Measurements from ENCODE around the gene TIGAR.

TIGAR gene

GRCh38 chr12:4277205-4277543 lies 43.8 kb upstream of the TIGAR start:
- Histone ChIP-seq H3K4me1 (ENCODE audit: insufficient read depth, low read length, poor library complexity, severe bottlenecking) (peaks cover 43% of the 10 kb centered on the region), H3K36me3 (ENCODE audit: insufficient read depth, low read length) (no peaks in the 10 kb centered on the region), H3K79me2 (ENCODE audit: insufficient read depth, low read length) (no peaks in the 10 kb centered on the region), H3K9me3 (ENCODE audit: insufficient read depth, low read depth, low read length) (no peaks in the 10 kb centered on the region), H4K20me1 (ENCODE audit: insufficient read depth, low read length, poor library complexity, severe bottlenecking) (peaks cover 6% of the 10 kb centered on the region), H3K27me3 (ENCODE audit: insufficient read depth, low read length, poor library complexity, severe bottlenecking) (peaks cover 23% of the 10 kb centered on the region), H3K9me2 (replicated peaks; ENCODE audit: low read depth, low read length) (no peaks in the 10 kb centered on the region), H3K4me3 (ENCODE audit: low read length, poor library complexity, severe bottlenecking) (no peak overlapping the region), H3F3A (ENCODE audit: low read depth) (0 out of 2 replicates have a peak, but pooled peaks cover 4% of the 10 kb centered on the region), H2AFZ (ENCODE audit: low read length) (no peak overlapping the region), H3K4me2 (ENCODE audit: low read depth, low read length, poor library complexity, severe bottlenecking) (peak overlapping the region; percentile 29), H3K9ac (ENCODE audit: low read depth, low read length, poor library complexity, severe bottlenecking) (no peak overlapping the region)
- TF ChIP-seq EZH2phosphoT487 (IDR thresholded peaks at IDR 0.05; ENCODE audit: borderline replicate concordance) (no peak), CTCF (conservative IDR thresholded peaks at IDR 0.05; ENCODE audit: low read length) (no peak; the same call in 1 of the 2 replicates)

- H3F3A ChIP-seq (ENCODE audit: low read depth) = 0 out of 2 replicates have a peak, but pooled peaks cover 4% of the 10 kb centered on the region
- H3K9me2 ChIP-seq (replicated peaks; ENCODE audit: low read depth, low read length) = no peaks in the 10 kb centered on the region
- peak overlapping the region; percentile 29 for H3K4me2 ChIP-seq (ENCODE audit: low read depth, low read length, poor library complexity, severe bottlenecking)
- H3K36me3 ChIP-seq (ENCODE audit: insufficient read depth, low read length) = no peaks in the 10 kb centered on the region
- H2AFZ ChIP-seq (ENCODE audit: low read length) = no peak overlapping the region
- H3K79me2 ChIP-seq (ENCODE audit: insufficient read depth, low read length) = no peaks in the 10 kb centered on the region
- H3K4me3 ChIP-seq (ENCODE audit: low read length, poor library complexity, severe bottlenecking) = no peak overlapping the region
- peaks cover 6% of the 10 kb centered on the region for H4K20me1 ChIP-seq (ENCODE audit: insufficient read depth, low read length, poor library complexity, severe bottlenecking)
- H3K9ac ChIP-seq (ENCODE audit: low read depth, low read length, poor library complexity, severe bottlenecking) = no peak overlapping the region
- H3K9me3 ChIP-seq (ENCODE audit: insufficient read depth, low read depth, low read length) = no peaks in the 10 kb centered on the region
- TF ChIP-seq EZH2phosphoT487 (IDR thresholded peaks at IDR 0.05; ENCODE audit: borderline replicate concordance) (no peak), CTCF (conservative IDR thresholded peaks at IDR 0.05; ENCODE audit: low read length) (no peak)
- H3K4me1 ChIP-seq (ENCODE audit: insufficient read depth, low read length, poor library complexity, severe bottlenecking) = peaks cover 37% of the 10 kb centered on the region
- peaks cover 17% of the 10 kb centered on the region for H3K27me3 ChIP-seq (ENCODE audit: insufficient read depth, low read length, poor library complexity, severe bottlenecking)
These were observed 43.2 kb upstream of the TIGAR start for GRCh38 chr12:4277857-4278256.

- peaks cover 30% of the 10 kb centered on the region for H3K4me1 ChIP-seq (ENCODE audit: insufficient read depth, low read length, poor library complexity, severe bottlenecking)
- H3F3A ChIP-seq (ENCODE audit: low read depth) = 0 out of 2 replicates have a peak, but pooled peaks cover 4% of the 10 kb centered on the region
- no peak overlapping the region for H3K9ac ChIP-seq (ENCODE audit: low read depth, low read length, poor library complexity, severe bottlenecking)
- peak overlapping the region; percentile 73 for H3K4me2 ChIP-seq (ENCODE audit: low read depth, low read length, poor library complexity, severe bottlenecking)
- H3K4me3 ChIP-seq (ENCODE audit: low read length, poor library complexity, severe bottlenecking) = peak overlapping the region; percentile 58
- H3K27me3 ChIP-seq (ENCODE audit: insufficient read depth, low read length, poor library complexity, severe bottlenecking) = peaks cover 11% of the 10 kb centered on the region
- no peaks in the 10 kb centered on the region for H3K36me3 ChIP-seq (ENCODE audit: insufficient read depth, low read length)
- no peaks in the 10 kb centered on the region for H3K9me2 ChIP-seq (replicated peaks; ENCODE audit: low read depth, low read length)
- no peaks in the 10 kb centered on the region for H3K9me3 ChIP-seq (ENCODE audit: insufficient read depth, low read depth, low read length)
- no peak overlapping the region for H2AFZ ChIP-seq (ENCODE audit: low read length)
- no peaks in the 10 kb centered on the region for H3K79me2 ChIP-seq (ENCODE audit: insufficient read depth, low read length)
- TF ChIP-seq EZH2phosphoT487 (IDR thresholded peaks at IDR 0.05; ENCODE audit: borderline replicate concordance) = no peak
- no peak for TF ChIP-seq CTCF (conservative IDR thresholded peaks at IDR 0.05; ENCODE audit: low read length)
- peaks cover 6% of the 10 kb centered on the region for H4K20me1 ChIP-seq (ENCODE audit: insufficient read depth, low read length, poor library complexity, severe bottlenecking)
These were observed 42.5 kb upstream of the TIGAR start for GRCh38 chr12:4278329-4279197.
